Activated CD8-positive, alpha-beta memory T cell treated with anti-CD3 and anti-CD28 coated beads, Interleukin-2, amount 50 U/mL, for 24 hours (primary cell): ENCODE data around the gene ACCS.
A peak's percentile ranks its signal among the peaks of the same experiment; 100 is the strongest.

Experiments used
- DNase-seq: peaks from one replicate; pipeline ENCODE4 v3.0.0-alpha.2; 2020; ENCODE audit errors: extremely low read depth

Gene ACCS

GRCh38 chr11:44094260-44094868 lies 28.3 kb downstream of the ACCS start:
- DNase-seq, result peak; percentile 51

- DNase-seq, result peak; percentile 68
These were observed 29.7 kb downstream of the ACCS start, which contains the start of gene EXT2 for GRCh38 chr11:44095506-44096359. TSS of gene EXT2 (plus strand) at chr11:44095678. CDS start at chr11:44107713, 12,035 bp downstream.

- no peak for DNase-seq
These were observed 30.5 kb downstream of the ACCS start for GRCh38 chr11:44096360-44097185.

- DNase-seq, result no peak
These were observed 31.8 kb downstream of the ACCS start for GRCh38 chr11:44097821-44098220.

GRCh38 chr11:44101098-44101497 lies 35.0 kb downstream of the ACCS start:
- no peak for DNase-seq

GRCh38 chr11:44104481-44105294 lies 38.6 kb downstream of the ACCS start:
- DNase-seq, result no peak

GRCh38 chr11:44108260-44108659 lies 42.2 kb downstream of the ACCS start:
- DNase-seq, result no peak

- DNase-seq, result no peak
These were observed 44.2 kb downstream of the ACCS start for GRCh38 chr11:44110231-44110679.

GRCh38 chr11:44112091-44112821 lies 46.2 kb downstream of the ACCS start:
- no peak for DNase-seq

- no peak for DNase-seq
These were observed 46.9 kb downstream of the ACCS start for GRCh38 chr11:44113018-44113417.

- DNase-seq, result no peak
These were observed 47.5 kb downstream of the ACCS start for GRCh38 chr11:44113572-44113971.

GRCh38 chr11:44116234-44116830 lies 50.3 kb downstream of the ACCS start:
- no peak for DNase-seq

GRCh38 chr11:44120169-44120568 lies 54.1 kb downstream of the ACCS start:
- no peak for DNase-seq

GRCh38 chr11:44125598-44125997 lies 59.5 kb downstream of the ACCS start:
- no peak for DNase-seq

GRCh38 chr11:44126304-44126703 lies 60.2 kb downstream of the ACCS start:
- DNase-seq, result no peak

GRCh38 chr11:44127130-44127529 lies 61.1 kb downstream of the ACCS start:
- no peak for DNase-seq

GRCh38 chr11:44128729-44129128 lies 62.7 kb downstream of the ACCS start:
- no peak for DNase-seq

- DNase-seq, result no peak
These were observed 64.7 kb downstream of the ACCS start for GRCh38 chr11:44130751-44131150.

GRCh38 chr11:44133335-44133946 lies 67.4 kb downstream of the ACCS start:
- no peak for DNase-seq
